Heart left ventricle (tissue), 16 donors: ENCODE results near the gene AMDHD2. TPM values are rescaled to one million over a fixed set of nuclear protein-coding genes. Genes with fewer than 3 reads are reported as not detected.

Experiments
- ATAC-seq, 4 donors: fragments of 200-7000 bp; cut with Tn5 transposase; one replicate each; pipeline ENCODE4 v1.9.1; 2020 to 2022; ENCODE audit warnings: moderate library complexity in 4 of 4, mild to moderate bottlenecking in 3 of 4, moderate number of reproducible peaks in 1 of 4
- DNase-seq, 5 donors: peaks; one replicate each; pipeline ENCODE4 v3.0.0-alpha.2; 2020
- H3K27ac ChIP-seq, 12 donors: fragments of 200-600 bp; sonication (generic) in 4 of 12; one replicate each; pipeline versions ENCODE4 v1.5.0 to v1.8.0; 2016 to 2022; ENCODE audit warnings: mild to moderate bottlenecking in 2 of 12
- H3K27me3 ChIP-seq, 9 donors: fragments of 200-600 bp; sonication (generic) in 2 of 9; one replicate each; pipeline versions ENCODE4 v1.5.1 to v1.8.0; 2016 to 2022; ENCODE audit warnings: mild to moderate bottlenecking in 3 of 9
- H3K36me3 ChIP-seq, 9 donors: fragments of 200-600 bp; sonication (generic) in 2 of 9; one replicate each; pipeline versions ENCODE4 v1.5.0 to v1.8.0; 2018 to 2022; ENCODE audit warnings: mild to moderate bottlenecking in 2 of 9
- H3K4me1 ChIP-seq, 12 donors: fragments of 200-600 bp; sonication (generic) in 4 of 12; one replicate each; pipeline versions ENCODE4 v1.5.0 to v1.8.0; 2016 to 2022; ENCODE audit warnings: mild to moderate bottlenecking in 3 of 12
- H3K4me3 ChIP-seq, 12 donors: fragments of 200-600 bp; sonication (generic) in 4 of 12; one replicate each; pipeline versions ENCODE4 v1.5.0 to v1.8.0; 2017 to 2022; ENCODE audit warnings: mild to moderate bottlenecking in 9 of 12, moderate library complexity in 4 of 12
- H3K9me3 ChIP-seq, 12 donors: fragments of 200-600 bp; sonication (generic) in 4 of 12; one replicate each; pipeline versions ENCODE4 v1.5.0 to v1.8.0; 2016 to 2022; ENCODE audit warnings: mild to moderate bottlenecking in 1 of 12
- CTCF ChIP-seq, 12 donors: fragments of 200-600 bp; sonication (generic) in 4 of 12; IDR thresholded peaks; one replicate each; pipeline versions ENCODE4 v1.5.0 to v1.8.0; 2018 to 2022; ENCODE audit warnings: antibody characterized with exemption in 12 of 12, mild to moderate bottlenecking in 5 of 12
- POLR2A ChIP-seq, 2 donors: fragments of 450-650 bp; IDR thresholded peaks; one replicate each; pipeline ENCODE4 v1.6.1; 2017; ENCODE audit warnings: antibody characterized with exemption in 2 of 2, mild to moderate bottlenecking in 2 of 2, moderate library complexity in 2 of 2
- WGBS, 4 donors: extraction: QIAGEN DNeasy Blood & Tissue Kit in 2 of 4; methylation state at CpG; one replicate each; pipeline versions ENCODE4 v1.1.5 to v1.1.7; 2013 to 2018; 5-methylcytosine and 5-hydroxymethylcytosine counted together
- intact Hi-C, 10 donors: fragments of 100-400 bp; cut with DNase I; formaldehyde crosslinking; loops; one replicate each; pipeline versions ENCODE4 v1.11.1 to v1.14.2; 2022
- polyA plus RNA-seq, 2 donors: library from polyadenylated mRNA; stranded (reverse); fragments of 200-250 nt; gene quantifications; one replicate each; pipeline ENCODE4 v1.2.3, GENCODE V29; 2013
- total RNA-seq, 9 donors: library from RNA; depleted of rRNA in 2 of 9; stranded (reverse); fragments of >200 nt in 2 of 9; fragmentation: NEBNext Ultra II Directional in 3 of 9; extraction: Animal tissue kit (Norgen Biotek cat#: 25700) in 3 of 9; gene quantifications; one replicate each; pipeline versions ENCODE4 v1.1.0 to v1.2.4, GENCODE V29; 2016 to 2023
- donor health status: ischemic (EF 13 %, LVEDD 7.1; RV severe dilation, severe dysfunction).
- donor health status: healthy with polysubstance abuse.
- donor health status: DM: no; HTN: yes; CAD: no.
- donor health status: DM: no; HTN: no; CAD: no.
- donor health status: ischemic (EF 25% LVEDD 6.9; RV normal size, moderate dysfunction).
- donor health status: ischemic (EF 25% LVEDD 5.7; RV mildly dilated, moderate dysfunction).
- donor health status: healthy.
- donor health status: DM: yes; HTN: yes; CAD: no.
- donor health status: ischemic (EF 35%, LVEDD 5.7; RV mildly dilated, moderate dysfunction).
- donor health status: nonischemic (EF 11% LVEDD 7.7; RV severe dilation, severe dysfunction).
- donor health status: DM: yes; HTN: yes; CAD: no.
- donor health status: PGD.
- donor health status: ischemic (EF 29% LVEDD 5.4; RV normal size, mild dysfunction).
- donor health status: nonischemic (EF 23%, LVEDD 6.1; RV moderate dilation, normal function).

The AMDHD2 gene
- total and polyA plus RNA-seq, 11 donors: 8.9 to 34.0 (median 11.8) TPM

GRCh38 chr16:2497116-2497630 lies 23.0 kb upstream of the AMDHD2 start:
- Histone ChIP-seq H3K27ac (peak overlapping the region in 11 of 12 donors; percentile 13 to 63 (median 52)), H3K36me3 (peaks cover 0 to 19% (median 3%) of the 10 kb centered on the region in 9 donors), H3K4me1 (peaks cover 0 to 45% (median 34%) of the 10 kb centered on the region in 12 donors), H3K27me3 (no peaks in the 10 kb centered on the region), H3K9me3 (no peaks in the 10 kb centered on the region), H3K4me3 (no peak overlapping the region)
- TF ChIP-seq POLR2A (IDR thresholded peaks at IDR 0.05) (no peak), CTCF (IDR thresholded peaks at IDR 0.05) (peak in 2 of 12 donors; percentile 11 to 29)
- peak; percentile 79 to 93 (median 89) for DNase-seq
- intact Hi-C loops: loop anchor here in 8 of 10 donors (2.0 to 10.0 kb wide), 7 partner anchors 22 to 302 kb away; partner anchors contain the start of genes ABCA3 (in 1 of the 8), CASKIN1 (in 1 of the 8), CCNF (in 1 of the 8) and TBC1D24 (in 1 of the 8)
- 21 to 34% (median 27%) methylated on average over 18 to 21 of the region's 21 CpGs for WGBS, 4 donors
- ATAC-seq: peak; percentile 45 to 76 (median 72)

- H3K27me3 ChIP-seq: no peaks in the 10 kb centered on the region
- no peak for TF ChIP-seq POLR2A (IDR thresholded peaks at IDR 0.05)
- no peak for TF ChIP-seq CTCF (IDR thresholded peaks at IDR 0.05)
- peaks cover 0 to 19% (median 3%) of the 10 kb centered on the region in 9 donors for H3K36me3 ChIP-seq
- H3K4me3 ChIP-seq: no peak overlapping the region
- peaks cover 0 to 50% (median 38%) of the 10 kb centered on the region in 12 donors for H3K4me1 ChIP-seq
- WGBS, 4 donors: 74 to 82% (median 78%) methylated on average over 15 to 26 of the region's 26 CpGs
- no peaks in the 10 kb centered on the region for H3K9me3 ChIP-seq
- ATAC-seq (no peak), DNase-seq (peak in 1 of 5 donors; percentile 58)
- H3K27ac ChIP-seq: peak overlapping the region in 11 of 12 donors; percentile 22 to 63 (median 52)
- intact Hi-C loops: loop anchor here in 8 of 10 donors (2.0 to 10.0 kb wide), 7 partner anchors 23 to 303 kb away; partner anchors contain the start of genes ABCA3 (in 1 of the 8), CASKIN1 (in 1 of the 8), CCNF (in 1 of the 8) and TBC1D24 (in 1 of the 8)
Measured at GRCh38 chr16:2497695-2498484, 22.3 kb upstream of the AMDHD2 start.

GRCh38 chr16:2498531-2499253 lies 21.5 kb upstream of the AMDHD2 start:
- WGBS, 4 donors: 67 to 79% (median 78%) methylated on average over 10 to 15 of the region's 15 CpGs
- Histone ChIP-seq H3K27ac (peak overlapping the region in 9 of 12 donors; percentile 22 to 60 (median 46)), H3K4me3 (no peak overlapping the region), H3K4me1 (peaks cover 0 to 53% (median 42%) of the 10 kb centered on the region in 12 donors), H3K36me3 (peaks cover 0 to 19% (median 3%) of the 10 kb centered on the region in 9 donors), H3K27me3 (no peaks in the 10 kb centered on the region), H3K9me3 (no peaks in the 10 kb centered on the region)
- ATAC-seq (peak in 3 of 4 donors; percentile 15 to 31 (median 24)), DNase-seq (peak in 2 of 5 donors; percentile 74 to 77)
- intact Hi-C loops: loop anchor here in 7 of 10 donors (5.0 to 10.0 kb wide), 6 partner anchors 64 to 304 kb away; partner anchors contain the start of genes ABCA3 (in 1 of the 7), CASKIN1 (in 1 of the 7) and CCNF (in 1 of the 7)
- TF ChIP-seq CTCF (IDR thresholded peaks at IDR 0.05) (no peak), POLR2A (IDR thresholded peaks at IDR 0.05) (no peak)
